ENCODE results near the gene UROD.

DNA sequence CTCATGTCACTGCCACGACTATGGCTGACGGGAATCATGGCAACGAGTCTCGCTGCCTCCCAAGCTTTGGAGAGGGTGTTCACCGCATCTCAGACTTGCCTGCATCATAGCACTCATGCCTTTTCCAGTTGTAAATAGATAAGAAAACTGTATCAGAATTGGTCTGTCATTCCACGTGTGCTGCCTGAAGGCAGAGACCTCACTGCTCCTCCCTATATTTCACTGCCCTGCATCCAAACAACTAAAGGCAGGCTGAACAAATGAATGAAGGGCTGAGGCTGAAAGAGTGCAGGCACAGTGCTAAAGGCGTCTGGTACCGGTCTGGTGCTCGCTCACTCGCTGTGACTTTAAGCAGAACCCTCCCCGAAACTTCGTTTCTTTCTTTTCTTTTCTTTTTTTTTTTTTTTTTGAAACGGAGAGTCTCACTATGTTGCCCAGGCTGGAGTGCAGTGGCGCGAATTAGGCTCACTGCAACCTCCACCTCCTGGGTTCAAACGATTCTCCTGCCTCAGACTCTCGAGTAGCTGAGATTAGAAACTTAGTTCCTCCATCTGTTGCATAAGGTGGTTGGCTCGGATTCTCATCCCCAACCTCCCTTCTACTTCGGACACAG is 26.2 kb upstream of the UROD start:
- TF ChIP-seq, protein P1, sequence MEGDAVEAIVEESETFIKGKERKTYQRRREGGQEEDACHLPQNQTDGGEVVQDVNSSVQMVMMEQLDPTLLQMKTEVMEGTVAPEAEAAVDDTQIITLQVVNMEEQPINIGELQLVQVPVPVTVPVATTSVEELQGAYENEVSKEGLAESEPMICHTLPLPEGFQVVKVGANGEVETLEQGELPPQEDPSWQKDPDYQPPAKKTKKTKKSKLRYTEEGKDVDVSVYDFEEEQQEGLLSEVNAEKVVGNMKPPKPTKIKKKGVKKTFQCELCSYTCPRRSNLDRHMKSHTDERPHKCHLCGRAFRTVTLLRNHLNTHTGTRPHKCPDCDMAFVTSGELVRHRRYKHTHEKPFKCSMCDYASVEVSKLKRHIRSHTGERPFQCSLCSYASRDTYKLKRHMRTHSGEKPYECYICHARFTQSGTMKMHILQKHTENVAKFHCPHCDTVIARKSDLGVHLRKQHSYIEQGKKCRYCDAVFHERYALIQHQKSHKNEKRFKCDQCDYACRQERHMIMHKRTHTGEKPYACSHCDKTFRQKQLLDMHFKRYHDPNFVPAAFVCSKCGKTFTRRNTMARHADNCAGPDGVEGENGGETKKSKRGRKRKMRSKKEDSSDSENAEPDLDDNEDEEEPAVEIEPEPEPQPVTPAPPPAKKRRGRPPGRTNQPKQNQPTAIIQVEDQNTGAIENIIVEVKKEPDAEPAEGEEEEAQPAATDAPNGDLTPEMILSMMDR (IDR thresholded peaks at IDR 0.05; ENCODE audit: insufficient read depth, low read depth, low read length): no peak
- no peak for TF ChIP-seq EZH2 (IDR thresholded peaks at IDR 0.05; ENCODE audit: insufficient read depth, low read length)
